A549 (cell line): ENCODE data around the gene HS3ST6. TPM values are rescaled to one million over a fixed set of nuclear protein-coding genes. Genes with fewer than 3 reads are reported as not detected.
A peak's percentile ranks its signal among the peaks of the same experiment; 100 is the strongest.

ENCODE experiments used
- ATAC-seq, 2 experiments: fragments of 200-7000 bp in 1 of 2; fragments of >200 bp in 1 of 2; cut with Nextera tagmentation in 1 of 2; cut with Tn5 transposase in 1 of 2; 3 replicates each; pipeline versions ENCODE4 v1.8.0 to v1.9.1; 2018 to 2020; ENCODE audit warnings: mild to moderate bottlenecking in 1 of 2, moderate library complexity in 1 of 2
- CTCF ChIA-PET: fragments of 300-600 bp; sonication (Branson Sonifier 250); formaldehyde crosslinking; extraction: SDS; loops from one replicate; lab custom pipeline; 2021; ENCODE audit warnings: antibody characterized with exemption, inconsistent platforms; lab: Yijun Ruan, JAX
- POLR2A ChIA-PET: fragments of 350-600 bp; formaldehyde crosslinking; extraction: SDS; loops from one replicate; lab custom pipeline; 2021; ENCODE audit warnings: antibody characterized with exemption, inconsistent platforms; lab: Yijun Ruan, JAX
- DNase-seq, 2 experiments: peaks; one replicate each; pipeline versions ENCODE4 v3.0.0 to v3.0.0-alpha.2; 2011 to 2016; ENCODE audit warnings: low read depth in 1 of 2, low spot score in 1 of 2
- FAIRE-seq: peaks from 2 replicates; lab custom pipeline; 2011; peaks lifted over from hg19 to GRCh38; lab: Jason Lieb, UNC
- H3K27ac ChIP-seq, 2 experiments: fragments of >200 bp; sonication (Bioruptor Twin); formaldehyde crosslinking; 3 replicates each; pipeline ENCODE4 v1.5.1; 2016 to 2017
- H3K4me1 ChIP-seq: fragments of >200 bp; sonication (Bioruptor Twin); formaldehyde crosslinking; 3 replicates; pipeline ENCODE4 v1.6.1; 2016
- H3K4me2 ChIP-seq: fragments of >200 bp; sonication (Bioruptor Twin); formaldehyde crosslinking; 3 replicates; pipeline ENCODE4 v1.6.1; 2016
- H3K4me3 ChIP-seq: fragments of >200 bp; sonication (Bioruptor Twin); formaldehyde crosslinking; 3 replicates; pipeline ENCODE4 v1.5.1; 2016
- H3K9me3 ChIP-seq: fragments of >200 bp; sonication (Bioruptor Twin); formaldehyde crosslinking; 3 replicates; pipeline ENCODE4 v1.6.1; 2016
- CEBPB ChIP-seq, 2 experiments: fragments of >200 bp in 1 of 2; sonication (Bioruptor Twin) in 1 of 2; formaldehyde crosslinking in 1 of 2; IDR thresholded peaks; 2 replicates each; pipeline ENCODE4 v1.6.1; 2012 to 2016
- CHD2 ChIP-seq: fragments of 150-350 bp; IDR thresholded peaks from 2 replicates; pipeline ENCODE4 v1.6.1; 2014; ENCODE audit warnings: low read length; ENCODE audit not compliant: partially characterized antibody
- CHD4 ChIP-seq: fragments of 200-600 bp; sonication (generic); IDR thresholded peaks from 2 replicates; pipeline ENCODE4 v1.6.1; 2016; ENCODE audit warnings: antibody characterized with exemption, mild to moderate bottlenecking, borderline replicate concordance
- CTCF ChIP-seq: fragments of >200 bp; sonication (Bioruptor Twin); formaldehyde crosslinking; IDR thresholded peaks from 3 replicates; pipeline ENCODE4 v1.5.1; 2016
- E2F6 ChIP-seq: IDR thresholded peaks from 2 replicates; pipeline ENCODE4 v1.6.1; 2012; ENCODE audit warnings: low read depth, borderline replicate concordance
- EHF ChIP-seq: fragments of 250-450 bp; sonication (Bioruptor Pico); IDR thresholded peaks from 2 replicates; pipeline ENCODE4 v1.5.0; 2020; ENCODE audit warnings: mild to moderate bottlenecking
- EHMT2 ChIP-seq: fragments of 200-600 bp; sonication (generic); IDR thresholded peaks from 2 replicates; pipeline ENCODE4 v1.6.1; 2016; ENCODE audit warnings: antibody characterized with exemption, low read depth, mild to moderate bottlenecking, moderate library complexity
- FOXS1 ChIP-seq: fragments of 250-450 bp; sonication (Bioruptor Pico); IDR thresholded peaks from 2 replicates; pipeline ENCODE4 v1.5.0; 2020; ENCODE audit warnings: mild to moderate bottlenecking, moderate library complexity
- HEYL ChIP-seq: fragments of 250-450 bp; sonication (Bioruptor Pico); IDR thresholded peaks from 2 replicates; pipeline ENCODE4 v1.8.0; 2021; ENCODE audit warnings: mild to moderate bottlenecking, moderate library complexity
- HMGXB4 ChIP-seq: fragments of 250-450 bp; sonication (Bioruptor Pico); IDR thresholded peaks from 2 replicates; pipeline ENCODE4 v1.5.0; 2021; ENCODE audit warnings: mild to moderate bottlenecking, moderate library complexity, borderline replicate concordance
- HOXB13 ChIP-seq: fragments of 250-450 bp; sonication (Bioruptor Pico); IDR thresholded peaks from 2 replicates; pipeline ENCODE4 v1.5.0; 2020; ENCODE audit warnings: low read depth, mild to moderate bottlenecking, moderate library complexity
- HOXB5 ChIP-seq: fragments of 250-450 bp; sonication (Bioruptor Pico); IDR thresholded peaks from 2 replicates; pipeline ENCODE4 v1.5.0; 2020; ENCODE audit warnings: mild to moderate bottlenecking, moderate library complexity
- MAX ChIP-seq: IDR thresholded peaks from 2 replicates; pipeline ENCODE4 v1.6.1; 2012
- MAZ ChIP-seq: fragments of 150-350 bp; IDR thresholded peaks from 2 replicates; pipeline ENCODE4 v1.6.1; 2014; ENCODE audit warnings: antibody characterized with exemption, low read depth, low read length, borderline replicate concordance
- NFE2L2 ChIP-seq: fragments of 150-350 bp; conservative IDR thresholded peaks from 2 replicates; pipeline ENCODE4 v1.6.1; 2014; ENCODE audit warnings: low read length
- NPAS2 ChIP-seq: fragments of 250-450 bp; sonication (Bioruptor Pico); IDR thresholded peaks from 2 replicates; pipeline ENCODE4 v1.8.0; 2022; ENCODE audit warnings: mild to moderate bottlenecking, moderate library complexity, borderline replicate concordance
- NR3C1 ChIP-seq: fragments of >200 bp; sonication (Bioruptor Twin); formaldehyde crosslinking; IDR thresholded peaks from 3 replicates; pipeline ENCODE4 v1.6.1; 2017
- PBX3 ChIP-seq: IDR thresholded peaks from 2 replicates; pipeline ENCODE4 v1.6.1; 2012
- PHF8 ChIP-seq: fragments of 200-600 bp; sonication (generic); IDR thresholded peaks from 2 replicates; pipeline ENCODE4 v1.6.1; 2016; ENCODE audit warnings: low read depth, mild to moderate bottlenecking, antibody characterized with exemption, moderate library complexity, borderline replicate concordance
- POLR2A ChIP-seq: IDR thresholded peaks from 2 replicates; pipeline ENCODE4 v1.6.1; 2012; ENCODE audit warnings: mild to moderate bottlenecking, low read length
- POLR2AphosphoS2 ChIP-seq: conservative IDR thresholded peaks from 2 replicates; pipeline ENCODE4 v1.6.1; 2012; ENCODE audit warnings: low read length, improper control_type of control experiment, inconsistent platforms
- RARB ChIP-seq: fragments of 250-450 bp; sonication (Bioruptor Pico); IDR thresholded peaks from 2 replicates; pipeline ENCODE4 v1.8.0; 2021; ENCODE audit warnings: mild to moderate bottlenecking, moderate library complexity
- RFX5 ChIP-seq: fragments of 450-650 bp; IDR thresholded peaks from 2 replicates; pipeline ENCODE4 v1.7.1; 2014; ENCODE audit warnings: antibody characterized with exemption, mild to moderate bottlenecking, moderate library complexity
- RNF2 ChIP-seq: fragments of 200-600 bp; sonication (generic); IDR thresholded peaks from 2 replicates; pipeline ENCODE4 v1.6.1; 2016; ENCODE audit warnings: low read depth, mild to moderate bottlenecking, antibody characterized with exemption, moderate library complexity, borderline replicate concordance
- SMC3 ChIP-seq: fragments of >200 bp; sonication (Bioruptor Twin); formaldehyde crosslinking; IDR thresholded peaks from 3 replicates; pipeline ENCODE4 v1.6.1; 2018; ENCODE audit warnings: inconsistent platforms
- TFCP2L1 ChIP-seq: fragments of 250-450 bp; sonication (Bioruptor Pico); IDR thresholded peaks from 2 replicates; pipeline ENCODE4 v1.5.0; 2021; ENCODE audit warnings: mild to moderate bottlenecking
- ZFP36 ChIP-seq: fragments of 450-650 bp; IDR thresholded peaks from 2 replicates; pipeline ENCODE4 v1.6.1; 2014; ENCODE audit warnings: borderline replicate concordance; ENCODE audit not compliant: partially characterized antibody
- WGBS: methylation state at CpG from one replicate; pipeline ENCODE4 v1.1.6; 2017; ENCODE audit errors: missing lambda C conversion rate; 5-methylcytosine and 5-hydroxymethylcytosine counted together
- polyA plus RNA-seq, 4 experiments: library from polyadenylated mRNA; depleted of rRNA in 3 of 4; stranded (reverse); fragments of >200 nt; fragmentation: RNase III in 1 of 4; extraction: RNeasy Plus Mini Kit Qiagen cat#74134 plus additional on column Dnase treatment in 1 of 4; gene quantifications; 2 replicates in 3 of 4; 3 replicates in 1 of 4; pipeline ENCODE4 v1.2.3, GENCODE V29; 2011 to 2017
- TF ChIP-seq, protein P1 (sequence below): fragments of 250-450 bp; sonication (Bioruptor Pico); IDR thresholded peaks from 2 replicates; pipeline ENCODE4 v1.5.0; 2020; ENCODE audit warnings: low read depth, mild to moderate bottlenecking, moderate library complexity
- TF ChIP-seq, protein P2 (sequence below): fragments of 450-650 bp; IDR thresholded peaks from 2 replicates; pipeline ENCODE4 v1.6.1; 2014; ENCODE audit warnings: antibody characterized with exemption
- TF ChIP-seq, protein P3 (sequence below): fragments of >200 bp; sonication (Bioruptor Twin); formaldehyde crosslinking; IDR thresholded peaks from 3 replicates; pipeline ENCODE4 v1.6.1; 2016

HS3ST6 gene
- polyA plus RNA-seq, 2 of the 4 experiments (the other 2 are of a cell fraction): 1.5 to 2.0 TPM

- ChIA-PET CTCF (interaction anchor here (0.6 to 3.8 kb wide), 9 partner anchors 9 to 204 kb away, joined by 3 to 14 read pairs (median 3); no protein-coding TSS in a partner anchor), POLR2A (interaction anchor here (0.9 kb wide), 1 partner anchor 34 kb away, joined by 3 read pairs; no protein-coding TSS in a partner anchor)
- FAIRE-seq (no peak), DNase-seq (no peak), ATAC-seq (no peak)
- H3K4me1 ChIP-seq: 0 out of 3 replicates have a peak, but pooled peaks cover 5% of the 10 kb centered on the region
- no peak for TF ChIP-seq PBX3
- no peak for TF ChIP-seq CHD2
- TF ChIP-seq EHMT2: no peak
- TF ChIP-seq ZFP36: no peak
- no peak for TF ChIP-seq TFCP2L1 (CRISPR knock-in tag)
- no peak for TF ChIP-seq CHD4
- no peak for TF ChIP-seq E2F6
- TF ChIP-seq FOXS1 (CRISPR knock-in tag): no peak
- no peak for TF ChIP-seq NR3C1
- no peak for TF ChIP-seq RFX5
- no peak for TF ChIP-seq RNF2
- no peak for TF ChIP-seq MAZ
- TF ChIP-seq CTCF: no peak
- TF ChIP-seq, protein P1, sequence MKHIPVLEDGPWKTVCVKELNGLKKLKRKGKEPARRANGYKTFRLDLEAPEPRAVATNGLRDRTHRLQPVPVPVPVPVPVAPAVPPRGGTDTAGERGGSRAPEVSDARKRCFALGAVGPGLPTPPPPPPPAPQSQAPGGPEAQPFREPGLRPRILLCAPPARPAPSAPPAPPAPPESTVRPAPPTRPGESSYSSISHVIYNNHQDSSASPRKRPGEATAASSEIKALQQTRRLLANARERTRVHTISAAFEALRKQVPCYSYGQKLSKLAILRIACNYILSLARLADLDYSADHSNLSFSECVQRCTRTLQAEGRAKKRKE (CRISPR knock-in tag): no peak
- H3K4me3 ChIP-seq: no peak overlapping the region
- no peak overlapping the region for H3K4me2 ChIP-seq
- H3K9me3 ChIP-seq: no peaks in the 10 kb centered on the region
- WGBS: 84% methylated on average over 5 of the region's 5 CpGs
- H3K27ac ChIP-seq: no peak overlapping the region
These were observed 23.1 kb downstream of the HS3ST6 start for GRCh38 chr16:1895068-1895467.

DNA sequence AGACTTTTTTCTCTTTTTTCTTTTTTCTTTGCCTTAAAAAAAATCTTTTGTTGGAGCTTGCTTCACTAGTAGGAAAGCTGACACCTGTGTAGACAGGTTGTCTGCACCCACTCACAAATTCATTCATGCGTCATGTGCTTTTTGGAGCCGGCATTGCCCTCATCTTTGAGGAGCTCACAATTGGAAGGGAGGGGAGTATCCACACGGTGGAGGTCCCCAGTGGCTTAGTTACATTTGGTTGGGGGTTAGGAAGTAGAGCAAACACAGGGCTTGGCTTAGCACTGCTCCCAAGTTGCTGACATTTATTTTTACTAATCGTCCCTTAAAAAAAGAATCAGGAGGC is 27.5 kb downstream of the HS3ST6 start:
- ATAC-seq: no peak
- no peak for DNase-seq
- POLR2A ChIA-PET: no interaction called here
- WGBS: 39% methylated on average over 4 of the region's 4 CpGs
- Histone ChIP-seq H3K4me1 (0 out of 3 replicates have a peak, but pooled peaks cover 6% of the 10 kb centered on the region), H3K4me3 (no peak overlapping the region), H3K4me2 (peak overlapping the region; percentile 38; the same call in 2 of the 3 replicates), H3K9me3 (no peaks in the 10 kb centered on the region), H3K27ac (no peak overlapping the region)
- TF ChIP-seq HEYL (CRISPR knock-in tag): no peak
- no peak for TF ChIP-seq NFE2L2
- TF ChIP-seq RARB (CRISPR knock-in tag): no peak
- TF ChIP-seq, protein P2, sequence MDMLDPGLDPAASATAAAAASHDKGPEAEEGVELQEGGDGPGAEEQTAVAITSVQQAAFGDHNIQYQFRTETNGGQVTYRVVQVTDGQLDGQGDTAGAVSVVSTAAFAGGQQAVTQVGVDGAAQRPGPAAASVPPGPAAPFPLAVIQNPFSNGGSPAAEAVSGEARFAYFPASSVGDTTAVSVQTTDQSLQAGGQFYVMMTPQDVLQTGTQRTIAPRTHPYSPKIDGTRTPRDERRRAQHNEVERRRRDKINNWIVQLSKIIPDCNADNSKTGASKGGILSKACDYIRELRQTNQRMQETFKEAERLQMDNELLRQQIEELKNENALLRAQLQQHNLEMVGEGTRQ: no peak
- TF ChIP-seq HMGXB4: no peak
- no peak for TF ChIP-seq EHF
- no peak for TF ChIP-seq HOXB5
- no peak for TF ChIP-seq NPAS2 (CRISPR knock-in tag)
- no peak for TF ChIP-seq ZFP36
- TF ChIP-seq POLR2AphosphoS2: no peak
- no peak for TF ChIP-seq PHF8
- no peak for TF ChIP-seq MAX
- TF ChIP-seq POLR2A: no peak
- TF ChIP-seq HOXB13: no peak
- TF ChIP-seq SMC3: no peak
- TF ChIP-seq CEBPB (IDR thresholded peaks at IDR 0.05): no peak
- TF ChIP-seq, protein P3, sequence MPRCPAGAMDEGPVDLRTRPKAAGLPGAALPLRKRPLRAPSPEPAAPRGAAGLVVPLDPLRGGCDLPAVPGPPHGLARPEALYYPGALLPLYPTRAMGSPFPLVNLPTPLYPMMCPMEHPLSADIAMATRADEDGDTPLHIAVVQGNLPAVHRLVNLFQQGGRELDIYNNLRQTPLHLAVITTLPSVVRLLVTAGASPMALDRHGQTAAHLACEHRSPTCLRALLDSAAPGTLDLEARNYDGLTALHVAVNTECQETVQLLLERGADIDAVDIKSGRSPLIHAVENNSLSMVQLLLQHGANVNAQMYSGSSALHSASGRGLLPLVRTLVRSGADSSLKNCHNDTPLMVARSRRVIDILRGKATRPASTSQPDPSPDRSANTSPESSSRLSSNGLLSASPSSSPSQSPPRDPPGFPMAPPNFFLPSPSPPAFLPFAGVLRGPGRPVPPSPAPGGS: no peak
- TF ChIP-seq MAZ: no peak
- FAIRE-seq: no peak
- CTCF ChIA-PET: interaction anchor here (1.0 to 2.8 kb wide), 3 partner anchors 10 to 39 kb away, joined by 3 to 9 read pairs (median 6); no protein-coding TSS in a partner anchor
